ENCODE data around the gene CALML3. TPM values are rescaled to one million over a fixed set of nuclear protein-coding genes. Genes with fewer than 3 reads are reported as not detected.

The CALML3 gene
- total RNA-seq, 2 experiments from 2014 or later = not detected

- DNase-seq (ENCODE audit: low spot score) = no peak
- ChIA-PET POLR2A (no interaction called here), CTCF (ENCODE audit: unreplicated experiment) (no interaction called here)
- no peaks in the 10 kb centered on the region for H4K20me1 ChIP-seq (ENCODE audit: insufficient read depth, low read length)
- intact Hi-C loops (cut with micrococcal nuclease; ENCODE audit: unreplicated experiment) = no loop called here
- H3K36me3 ChIP-seq (ENCODE audit: insufficient read depth, low read length) = no peaks in the 10 kb centered on the region
- H3K4me2 ChIP-seq (ENCODE audit: low read length) = no peak overlapping the region
- H3K79me2 ChIP-seq (ENCODE audit: insufficient read depth, low read depth, low read length) = no peaks in the 10 kb centered on the region
- no peak overlapping the region for H2AFZ ChIP-seq (ENCODE audit: low read length)
- H3K9me2 ChIP-seq (ENCODE audit: insufficient read depth, low read length) = no peaks in the 10 kb centered on the region
- no peak overlapping the region for H3K27ac ChIP-seq (ENCODE audit: low read depth, low read length, poor library complexity, severe bottlenecking)
- no peaks in the 10 kb centered on the region for H3K9me3 ChIP-seq (ENCODE audit: low read length)
- no peak overlapping the region for H3K4me3 ChIP-seq (ENCODE audit: low read depth, low read length, poor library complexity, severe bottlenecking)
- TF ChIP-seq EZH2phosphoT487 (IDR thresholded peaks at IDR 0.05; ENCODE audit: borderline replicate concordance, low read depth, low read length) = no peak
- no peak for TF ChIP-seq CTCF (conservative IDR thresholded peaks at IDR 0.05; ENCODE audit: low read length)
- H3K4me1 ChIP-seq (ENCODE audit: insufficient read depth, low read length, poor library complexity, severe bottlenecking) = no peaks in the 10 kb centered on the region
- BruUV-seq (replicated peaks) = no TSS peak
These were observed 26.6 kb upstream of the CALML3 start for GRCh38 chr10:5497948-5498730.

GRCh38 chr10:5498791-5499492 lies 25.8 kb upstream of the CALML3 start:
- H3K9me2 ChIP-seq (ENCODE audit: insufficient read depth, low read length) = no peaks in the 10 kb centered on the region
- no peak overlapping the region for H3K4me3 ChIP-seq (ENCODE audit: low read depth, low read length, poor library complexity, severe bottlenecking)
- DNase-seq (ENCODE audit: low spot score) = no peak
- intact Hi-C loops (cut with micrococcal nuclease; ENCODE audit: unreplicated experiment) = no loop called here
- POLR2A ChIA-PET = no interaction called here
- H3K27ac ChIP-seq (ENCODE audit: low read depth, low read length, poor library complexity, severe bottlenecking) = no peak overlapping the region
- CTCF ChIA-PET (ENCODE audit: unreplicated experiment) = no interaction called here
- H3K4me1 ChIP-seq (ENCODE audit: insufficient read depth, low read length, poor library complexity, severe bottlenecking) = no peaks in the 10 kb centered on the region
- no peaks in the 10 kb centered on the region for H3K36me3 ChIP-seq (ENCODE audit: insufficient read depth, low read length)
- no peaks in the 10 kb centered on the region for H4K20me1 ChIP-seq (ENCODE audit: insufficient read depth, low read length)
- BruUV-seq (replicated peaks) = no TSS peak
- H3K9me3 ChIP-seq (ENCODE audit: low read length) = no peaks in the 10 kb centered on the region
- no peak overlapping the region for H2AFZ ChIP-seq (ENCODE audit: low read length)
- TF ChIP-seq CTCF (conservative IDR thresholded peaks at IDR 0.05; ENCODE audit: low read length) (no peak), EZH2phosphoT487 (IDR thresholded peaks at IDR 0.05; ENCODE audit: borderline replicate concordance, low read depth, low read length) (no peak)
- H3K79me2 ChIP-seq (ENCODE audit: insufficient read depth, low read depth, low read length) = no peaks in the 10 kb centered on the region
- H3K4me2 ChIP-seq (ENCODE audit: low read length) = no peak overlapping the region
